Stimulated activated CD8-positive, alpha-beta memory T cell treated with anti-CD3 and anti-CD28 coated beads, Interleukin-12 subunit alpha, Interleukin-12 subunit beta, amount 100 ng/mL, for 24 hours (primary cell): ENCODE measurements around the gene MED26.
"Not testable (repeated sequence)": the region's sequence is repeated elsewhere in the genome, so short reads cannot be mapped to it uniquely, and the experiment has no call there.

Source experiments
- DNase-seq: peaks from one replicate; pipeline ENCODE4 v3.0.0-alpha.2; 2020; ENCODE audit errors: extremely low read depth

MED26 gene

GRCh38 chr19:16573925-16574324 lies 54.1 kb downstream of the MED26 start:
- no peak for DNase-seq

GRCh38 chr19:16573296-16573695 lies 54.7 kb downstream of the MED26 start:
- no peak for DNase-seq

- DNase-seq: peak; percentile 71
These were observed 55.4 kb downstream of the MED26 start, which contains the start of gene SLC35E1 for GRCh38 chr19:16572332-16573211. Gene SLC35E1, minus strand, starts transcription at chr19:16572415. Its CDS starts 51 bp downstream, at chr19:16572364.

GRCh38 chr19:16571822-16572331 lies 56.1 kb downstream of the MED26 start:
- no peak for DNase-seq

GRCh38 chr19:16571283-16571682 lies 56.7 kb downstream of the MED26 start:
- DNase-seq: no peak

GRCh38 chr19:16569609-16570320 lies 58.2 kb downstream of the MED26 start:
- DNase-seq: no peak

GRCh38 chr19:16566702-16567101 lies 61.3 kb downstream of the MED26 start:
- DNase-seq: no peak

- no peak for DNase-seq
These were observed 61.8 kb downstream of the MED26 start for GRCh38 chr19:16566161-16566560.

GRCh38 chr19:16564842-16565241 lies 63.2 kb downstream of the MED26 start:
- DNase-seq: no peak

GRCh38 chr19:16562608-16563025 lies 65.4 kb downstream of the MED26 start:
- no peak for DNase-seq

- no peak for DNase-seq
These were observed 66.6 kb downstream of the MED26 start for GRCh38 chr19:16561382-16561781.

GRCh38 chr19:16559780-16560276 lies 68.2 kb downstream of the MED26 start:
- DNase-seq: no peak

- no peak for DNase-seq
These were observed 73.2 kb downstream of the MED26 start for GRCh38 chr19:16554776-16555175.

- DNase-seq: not testable (repeated sequence)
These were observed 76.1 kb downstream of the MED26 start for GRCh38 chr19:16551902-16552301.

GRCh38 chr19:16548956-16549355 lies 79.0 kb downstream of the MED26 start:
- DNase-seq: no peak

GRCh38 chr19:16544473-16545231 lies 83.4 kb downstream of the MED26 start:
- no peak for DNase-seq

- not testable (repeated sequence) for DNase-seq
These were observed 84.3 kb downstream of the MED26 start for GRCh38 chr19:16543734-16544133.

GRCh38 chr19:16542910-16543472 lies 85.0 kb downstream of the MED26 start:
- no peak for DNase-seq

GRCh38 chr19:16542045-16542909 lies 85.7 kb downstream of the MED26 start, which contains the start of gene CHERP:
Gene CHERP, minus strand, starts transcription at chr19:16542437. Its CDS starts 59 bp downstream, at chr19:16542378.
- peak; percentile 83 for DNase-seq

- no peak for DNase-seq
These were observed 86.4 kb downstream of the MED26 start for GRCh38 chr19:16541526-16542044.
